ENCODE results near the gene TMEM94. TPM values are rescaled to one million over a fixed set of nuclear protein-coding genes. Genes with fewer than 3 reads are reported as not detected.

Gene TMEM94
- total and polyA plus RNA-seq, 2 of the 4 experiments (the other 2 are of a cell fraction), result 8.4 to 64.7 TPM

DNA sequence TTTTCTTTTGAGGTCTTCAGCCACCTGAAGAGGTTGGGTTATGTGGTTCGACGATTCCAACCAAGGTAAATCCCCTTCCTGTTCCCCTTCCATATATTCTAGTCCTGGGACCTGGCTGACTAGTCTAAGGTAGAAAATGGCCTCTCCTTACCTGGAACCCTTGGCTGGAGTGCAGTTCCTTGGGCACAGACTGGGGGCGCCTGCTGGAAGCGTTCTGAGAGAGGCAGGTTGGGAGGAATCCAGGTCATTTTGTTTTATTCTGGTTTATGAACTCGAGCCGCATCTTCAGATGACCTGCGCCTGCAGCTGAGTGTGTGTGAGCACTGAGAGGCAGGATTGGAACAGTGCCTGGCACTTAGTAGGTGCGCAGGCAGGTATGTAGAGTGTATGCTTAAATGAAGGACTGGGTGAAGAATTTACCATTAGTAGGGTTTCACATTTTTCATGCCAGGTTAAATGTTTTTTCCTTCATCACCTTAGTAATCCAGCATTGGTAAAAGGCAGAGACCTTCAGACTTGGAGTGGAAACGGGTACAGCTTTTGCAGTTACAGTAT is 62.6 kb downstream of the TMEM94 start:
- POLR2A ChIA-PET (ENCODE audit: unreplicated experiment), result no interaction called here
- Histone ChIP-seq H3K36me3 (ENCODE audit: control insufficient read depth, insufficient read depth, low read length) (peaks cover 5% of the 10 kb centered on the region; the same call in 1 of the 2 replicates), H3K4me2 (ENCODE audit: low read depth, low read length) (no peak overlapping the region), H3K4me1 (ENCODE audit: control insufficient read depth, insufficient read depth, low read length) (0 out of 2 replicates have a peak, but pooled peaks cover 4% of the 10 kb centered on the region), H3K9ac (ENCODE audit: low read depth, low read length) (no peak overlapping the region), H4K8ac (ENCODE audit: low read depth in 2 of 2, low read length in 2 of 2) (no peak overlapping the region), H3K18ac (ENCODE audit: low read depth, low read length) (no peak overlapping the region), H4K91ac (ENCODE audit: insufficient read depth, low read depth, low read length) (no peak overlapping the region), H2AK9ac (replicated peaks; ENCODE audit: low read depth, low read length, poor library complexity) (no peak overlapping the region), H2AK5ac (ENCODE audit: low read depth, low read length) (no peak overlapping the region), H3K14ac (replicated peaks; ENCODE audit: low read depth, low read length) (no peak overlapping the region), H3K4ac (ENCODE audit: low read depth, low read length) (no peak overlapping the region), H3K4me3 (ENCODE audit: insufficient read depth, low read depth, low read length) (no peak overlapping the region), H2BK15ac (ENCODE audit: low read depth, low read length) (no peak overlapping the region), H4K5ac (ENCODE audit: low read depth, low read length) (no peak overlapping the region), H4K20me1 (ENCODE audit: insufficient read depth, low read length) (peaks cover 13% of the 10 kb centered on the region), H2AFZ (replicated peaks; ENCODE audit: low read length, poor library complexity) (no peak overlapping the region), H3K9me3 (ENCODE audit: control insufficient read depth, insufficient read depth, low read length) (no peaks in the 10 kb centered on the region), H3K27me3 (ENCODE audit: control insufficient read depth, insufficient read depth, low read length) (no peaks in the 10 kb centered on the region), H3K27ac (ENCODE audit: insufficient read depth, low read length) (no peak overlapping the region), H3K23ac (ENCODE audit: low read depth, low read length) (no peak overlapping the region), H3K56ac (ENCODE audit: extremely low read depth, insufficient read depth, low read length) (no peak overlapping the region), H2BK120ac (ENCODE audit: low read depth, low read length) (no peak overlapping the region), H3K9me1 (ENCODE audit: insufficient read depth, low read length) (peaks cover 4% of the 10 kb centered on the region; the same call in 1 of the 2 replicates), H3K79me1 (ENCODE audit: low read depth in 1 of 2, low read length in 2 of 2) (peaks cover 13 to 26% of the 10 kb centered on the region in 2 experiments), H2BK20ac (ENCODE audit: low read depth, low read length) (no peak overlapping the region), H2BK5ac (ENCODE audit: low read depth, low read length, poor library complexity, severe bottlenecking) (no peak overlapping the region)
- dilution Hi-C loops (cut with HindIII; ENCODE audit: low sequenced_read_pairs, unreplicated experiment) (no loop called here), in situ Hi-C loops (cut with MboI; ENCODE audit: low sequenced_read_pairs) (no loop called here), intact Hi-C loops (cut with micrococcal nuclease) (loop anchor here (5.0 to 10.0 kb wide), 3 partner anchors 113 to 244 kb away; partner anchors contain the start of genes MIF4GD and SMIM5)
- TF ChIP-seq SMC3 (IDR thresholded peaks at IDR 0.05; ENCODE audit: low read depth, low read length) (no peak), NFE2L2 (IDR thresholded peaks at IDR 0.05; ENCODE audit: low read depth, low read length) (no peak), MXI1 (IDR thresholded peaks at IDR 0.05; ENCODE audit: borderline replicate concordance, low read depth, low read length) (no peak), MAFK (IDR thresholded peaks at IDR 0.05; ENCODE audit: low read depth, low read length) (no peak), POLR2A (IDR thresholded peaks at IDR 0.05; ENCODE audit: low read depth, low read length) (no peak), RAD21 (IDR thresholded peaks at IDR 0.05; ENCODE audit: low read length) (no peak), RCOR1 (IDR thresholded peaks at IDR 0.05; ENCODE audit: insufficient replicate concordance, low read length) (no peak), BHLHE40 (IDR thresholded peaks at IDR 0.05; ENCODE audit: low read depth, low read length) (no peak), CHD1 (IDR thresholded peaks at IDR 0.05; ENCODE audit: low read depth, low read length) (no peak), ELK1 (IDR thresholded peaks at IDR 0.05; ENCODE audit: borderline replicate concordance, low read depth, low read length) (no peak), CEBPB (IDR thresholded peaks at IDR 0.05; ENCODE audit: low read depth, low read length) (no peak)
- DNase-seq, result no peak
- 100% methylated on average over 2 of the region's 9 CpGs; no CpG with 5 or more reads in 1 of the 2 experiments for WGBS, 2 experiments (ENCODE audit: extremely low coverage in 2 of 2, insufficient read length in 1 of 2)
- no TSS peak for BruUV-seq (replicated peaks)
- CTCF ChIA-PET, result no interaction called here
- ATAC-seq (ENCODE audit: low read depth), result no peak

All from IMR-90 (cell line).